Stimulated activated memory B cell treated with anti-CD40 and anti-IgM and Interleukin-4, amounts not matched to agents 10 μg/mL and 1 μg/mL and 100 μg/mL, for 72 hours (primary cell): Measurements from ENCODE around the gene MRPS17.

Experiments used
- ATAC-seq: fragments of 150-1000 bp; cut with Tn5 transposase; 2 replicates; pipeline ENCODE4 v1.10.0; 2021
- H3K27ac Mint-ChIP-seq: one replicate; pipeline ENCODE4 v1.8.0; 2022; ENCODE audit warnings: mild to moderate bottlenecking, mixed read lengths
- H3K27me3 Mint-ChIP-seq: one replicate; pipeline ENCODE4 v1.8.0; 2022; ENCODE audit warnings: mixed read lengths
- H3K36me3 Mint-ChIP-seq: one replicate; pipeline ENCODE4 v1.8.0; 2022; ENCODE audit warnings: mixed read lengths
- H3K4me1 Mint-ChIP-seq: one replicate; pipeline ENCODE4 v1.8.0; 2022; ENCODE audit warnings: mixed read lengths
- H3K4me3 Mint-ChIP-seq: one replicate; pipeline ENCODE4 v1.8.0; 2022; ENCODE audit warnings: mild to moderate bottlenecking, moderate library complexity, mixed read lengths
- H3K9me3 Mint-ChIP-seq: one replicate; pipeline ENCODE4 v1.8.0; 2022; ENCODE audit warnings: mixed read lengths

MRPS17 gene

GRCh38 chr7:55964261-55965099 lies 12.8 kb downstream of the MRPS17 start, which contains the start of gene NIPSNAP2:
Gene NIPSNAP2, plus strand, starts transcription at chr7:55964585. Its CDS starts 25 bp downstream, at chr7:55964610.
- Mint-ChIP-seq H3K36me3 (peaks cover 20% of the 10 kb centered on the region), H3K9me3 (no peaks in the 10 kb centered on the region), H3K27ac (peak within 1 kb of the TSS; percentile 79), H3K4me3 (peak within 1 kb of the TSS; percentile 84), H3K4me1 (peaks cover 46% of the 10 kb centered on the region), H3K27me3 (no peaks in the 10 kb centered on the region)
- ATAC-seq: peak; percentile 91

DNA sequence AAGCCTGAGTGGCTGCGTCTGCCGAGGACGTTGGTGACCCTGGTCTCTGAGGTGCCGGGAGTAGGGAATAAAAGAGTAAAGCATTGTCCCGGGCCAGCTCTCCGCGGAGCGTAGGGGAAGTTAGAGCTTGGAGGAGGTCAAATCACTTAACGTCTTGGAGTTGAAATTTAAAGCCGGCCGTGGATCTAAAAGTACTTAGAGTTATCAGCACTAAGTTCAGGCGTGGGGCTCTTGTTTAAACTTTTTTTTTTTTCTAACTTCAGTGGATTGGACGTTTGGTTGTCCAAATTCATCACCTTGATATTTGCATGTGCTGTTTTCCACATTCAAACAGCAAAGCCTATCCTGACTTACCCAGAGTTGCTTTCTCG lies 13.4 kb downstream of the MRPS17 start:
- H3K4me1 Mint-ChIP-seq: peaks cover 52% of the 10 kb centered on the region
- no peaks in the 10 kb centered on the region for H3K27me3 Mint-ChIP-seq
- peak overlapping the region; percentile 84 for H3K4me3 Mint-ChIP-seq
- peak overlapping the region; percentile 79 for H3K27ac Mint-ChIP-seq
- no peaks in the 10 kb centered on the region for H3K9me3 Mint-ChIP-seq
- ATAC-seq: no peak
- peaks cover 14% of the 10 kb centered on the region for H3K36me3 Mint-ChIP-seq

- ATAC-seq: no peak
- Mint-ChIP-seq H3K4me1 (peaks cover 60% of the 10 kb centered on the region), H3K27me3 (no peaks in the 10 kb centered on the region), H3K36me3 (peaks cover 18% of the 10 kb centered on the region), H3K27ac (peak overlapping the region; percentile 79), H3K9me3 (no peaks in the 10 kb centered on the region), H3K4me3 (peak overlapping the region; percentile 41)
Measured at GRCh38 chr7:55965805-55966421, 14.2 kb downstream of the MRPS17 start.

- Mint-ChIP-seq H3K4me1 (peaks cover 65% of the 10 kb centered on the region), H3K27ac (no peak overlapping the region), H3K9me3 (no peaks in the 10 kb centered on the region)
Measured at GRCh38 chr7:55966851-55967250, 15.2 kb downstream of the MRPS17 start.

DNA sequence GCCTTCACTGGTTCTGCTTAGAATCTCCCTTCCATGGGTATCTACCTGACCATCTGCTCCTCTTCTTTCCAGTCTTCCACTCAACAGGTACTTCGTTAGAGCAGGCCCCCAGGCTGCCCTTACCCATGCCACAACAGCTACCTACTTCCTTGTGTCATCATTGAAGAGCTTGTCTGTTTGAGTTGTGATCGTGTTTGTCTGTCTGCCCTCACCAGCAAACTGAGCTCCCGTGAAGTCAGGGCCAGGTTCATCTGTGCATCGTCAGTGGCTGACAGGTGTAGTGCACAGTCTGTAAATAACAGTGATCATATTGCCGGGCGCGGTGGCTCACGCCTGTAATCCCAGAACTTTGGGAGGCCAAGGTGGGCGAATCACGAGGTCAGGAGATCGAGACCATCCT lies 17.7 kb downstream of the MRPS17 start:
- Mint-ChIP-seq H3K27me3 (no peaks in the 10 kb centered on the region), H3K4me3 (no peak overlapping the region), H3K9me3 (no peaks in the 10 kb centered on the region), H3K4me1 (peaks cover 45% of the 10 kb centered on the region), H3K36me3 (peaks cover 18% of the 10 kb centered on the region), H3K27ac (no peak overlapping the region)
- no peak for ATAC-seq

More at GRCh38 chr7:55966851-55967250, 15.2 kb downstream of the MRPS17 start:
- no peak for ATAC-seq
- peaks cover 18% of the 10 kb centered on the region for H3K36me3 Mint-ChIP-seq
- H3K27me3 Mint-ChIP-seq: no peaks in the 10 kb centered on the region
- no peak overlapping the region for H3K4me3 Mint-ChIP-seq

DNA sequence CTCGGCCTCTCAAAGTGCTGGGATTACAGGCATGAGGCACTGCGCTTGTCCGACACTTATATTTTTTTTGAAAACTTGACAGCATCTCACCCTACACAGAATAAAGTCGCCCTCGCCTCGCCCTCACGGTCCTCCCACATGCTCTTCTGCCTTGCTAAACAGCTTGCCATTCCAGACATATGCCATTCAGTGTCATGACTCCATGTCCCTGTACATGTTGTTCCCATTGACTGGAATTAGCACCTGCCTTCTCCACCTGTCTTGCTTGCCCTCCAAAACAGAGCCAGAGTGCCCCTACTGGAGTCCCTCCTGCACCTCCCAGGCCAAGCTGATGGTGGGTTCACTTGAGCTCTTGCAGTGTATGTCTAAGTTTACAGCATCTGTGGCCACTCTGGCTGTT lies 18.9 kb downstream of the MRPS17 start:
- no peak for ATAC-seq
- Mint-ChIP-seq H3K27ac (no peak overlapping the region), H3K36me3 (peaks cover 26% of the 10 kb centered on the region), H3K9me3 (no peaks in the 10 kb centered on the region), H3K4me1 (peaks cover 44% of the 10 kb centered on the region), H3K27me3 (no peaks in the 10 kb centered on the region), H3K4me3 (no peak overlapping the region)

- peaks cover 27% of the 10 kb centered on the region for H3K36me3 Mint-ChIP-seq
Measured at GRCh38 chr7:55970978-55971377, 19.3 kb downstream of the MRPS17 start.

GRCh38 chr7:55973747-55974250 lies 22.1 kb downstream of the MRPS17 start:
- no peak for ATAC-seq
- H3K9me3 Mint-ChIP-seq: no peaks in the 10 kb centered on the region
- H3K27ac Mint-ChIP-seq: no peak overlapping the region
- peaks cover 26% of the 10 kb centered on the region for H3K4me1 Mint-ChIP-seq
- H3K4me3 Mint-ChIP-seq: no peak overlapping the region
- H3K36me3 Mint-ChIP-seq: peaks cover 20% of the 10 kb centered on the region
- no peaks in the 10 kb centered on the region for H3K27me3 Mint-ChIP-seq

More at GRCh38 chr7:55970978-55971377, 19.3 kb downstream of the MRPS17 start:
- no peak overlapping the region for H3K4me3 Mint-ChIP-seq
- ATAC-seq: no peak
- no peaks in the 10 kb centered on the region for H3K9me3 Mint-ChIP-seq
- H3K4me1 Mint-ChIP-seq: peaks cover 40% of the 10 kb centered on the region
- H3K27ac Mint-ChIP-seq: no peak overlapping the region
- H3K27me3 Mint-ChIP-seq: no peaks in the 10 kb centered on the region

DNA sequence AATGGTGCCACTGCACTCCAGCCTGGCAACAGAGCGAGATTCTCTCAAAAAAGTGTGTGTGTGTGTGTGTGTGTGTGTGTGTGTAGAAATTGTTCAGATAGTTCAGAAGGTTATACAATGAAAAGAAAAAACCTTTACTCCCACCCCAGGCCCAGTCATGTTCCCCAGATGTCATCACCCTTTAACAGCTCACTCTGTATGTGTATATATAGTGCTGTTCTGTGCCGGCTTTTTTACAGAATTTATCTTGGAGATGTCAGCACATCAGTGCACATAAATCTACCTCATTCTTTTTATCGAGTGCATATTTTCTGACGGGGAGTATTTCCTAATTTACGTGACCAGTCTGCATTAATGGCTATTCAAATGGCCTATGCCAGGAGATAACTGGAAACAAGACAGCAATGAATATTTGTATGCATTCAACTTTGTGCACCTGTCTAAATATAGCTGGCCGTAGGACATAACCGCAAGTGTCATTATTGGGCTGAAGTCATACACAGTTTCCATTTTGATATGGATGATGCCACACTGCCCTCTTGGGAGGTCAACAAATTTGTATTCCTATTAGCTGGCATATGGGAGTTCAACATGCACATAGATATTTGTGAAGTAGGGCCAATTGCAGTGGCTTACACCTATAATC lies 24.4 kb downstream of the MRPS17 start:
- Mint-ChIP-seq H3K9me3 (no peaks in the 10 kb centered on the region), H3K36me3 (peaks cover 30% of the 10 kb centered on the region), H3K27ac (no peak overlapping the region), H3K4me3 (no peak overlapping the region), H3K4me1 (peaks cover 4% of the 10 kb centered on the region), H3K27me3 (no peaks in the 10 kb centered on the region)
- ATAC-seq: no peak

GRCh38 chr7:55977831-55978230 lies 26.2 kb downstream of the MRPS17 start:
- Mint-ChIP-seq H3K4me1 (no peaks in the 10 kb centered on the region), H3K27me3 (no peaks in the 10 kb centered on the region), H3K4me3 (no peak overlapping the region), H3K9me3 (no peaks in the 10 kb centered on the region), H3K27ac (no peak overlapping the region), H3K36me3 (peaks cover 39% of the 10 kb centered on the region)
- ATAC-seq: no peak

DNA sequence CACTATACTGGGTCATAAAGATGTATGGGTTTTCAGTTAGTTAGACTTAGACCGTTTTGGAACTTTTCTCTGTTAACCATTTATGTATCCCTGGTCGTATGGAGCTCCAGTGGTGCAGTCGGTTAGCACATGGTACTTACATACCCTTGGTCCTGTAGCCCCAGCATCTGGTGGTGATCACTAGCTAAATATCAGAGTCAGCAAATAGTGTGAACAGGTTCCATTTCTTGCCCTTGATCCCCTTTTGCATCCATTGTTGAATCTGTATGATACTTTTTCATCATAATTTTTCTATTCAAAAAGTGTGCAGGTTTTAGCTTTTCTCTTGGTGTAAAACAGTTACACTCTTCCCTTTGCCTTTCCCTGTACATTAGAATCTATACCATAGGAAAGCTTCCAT lies 28.6 kb downstream of the MRPS17 start:
- Mint-ChIP-seq H3K4me3 (no peak overlapping the region), H3K36me3 (peaks cover 33% of the 10 kb centered on the region), H3K9me3 (no peaks in the 10 kb centered on the region), H3K4me1 (no peaks in the 10 kb centered on the region), H3K27me3 (no peaks in the 10 kb centered on the region), H3K27ac (no peak overlapping the region)
- no peak for ATAC-seq

- Mint-ChIP-seq H3K9me3 (no peaks in the 10 kb centered on the region), H3K36me3 (peaks cover 37% of the 10 kb centered on the region), H3K4me1 (no peaks in the 10 kb centered on the region), H3K4me3 (no peak overlapping the region), H3K27ac (no peak overlapping the region), H3K27me3 (no peaks in the 10 kb centered on the region)
- no peak for ATAC-seq
Measured at GRCh38 chr7:55983537-55983936, 31.9 kb downstream of the MRPS17 start.

DNA sequence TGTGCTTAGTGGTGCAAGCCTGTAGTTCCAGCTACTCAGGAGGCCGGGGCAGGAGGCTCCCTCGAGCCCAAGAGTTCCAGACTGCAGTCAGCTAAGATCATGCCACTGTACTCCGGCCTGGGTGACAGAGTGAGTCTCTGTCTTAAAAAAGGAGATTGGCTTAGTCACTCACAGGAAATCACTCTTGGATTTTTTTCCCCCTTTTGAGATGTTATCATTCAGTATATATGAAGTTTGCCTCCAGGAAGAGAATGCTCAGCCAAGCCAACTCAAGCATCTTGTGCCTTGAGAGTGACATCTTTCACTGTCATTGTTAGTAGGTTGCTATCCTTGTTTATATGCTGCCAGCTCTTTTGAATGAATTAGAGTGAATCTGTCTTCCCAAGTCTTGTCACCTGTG lies 40.7 kb downstream of the MRPS17 start:
- H3K27ac Mint-ChIP-seq: no peak overlapping the region
- H3K36me3 Mint-ChIP-seq: peaks cover 31% of the 10 kb centered on the region
- no peak overlapping the region for H3K4me3 Mint-ChIP-seq
- ATAC-seq: no peak
- H3K9me3 Mint-ChIP-seq: no peaks in the 10 kb centered on the region
- no peaks in the 10 kb centered on the region for H3K4me1 Mint-ChIP-seq
- H3K27me3 Mint-ChIP-seq: no peaks in the 10 kb centered on the region

DNA sequence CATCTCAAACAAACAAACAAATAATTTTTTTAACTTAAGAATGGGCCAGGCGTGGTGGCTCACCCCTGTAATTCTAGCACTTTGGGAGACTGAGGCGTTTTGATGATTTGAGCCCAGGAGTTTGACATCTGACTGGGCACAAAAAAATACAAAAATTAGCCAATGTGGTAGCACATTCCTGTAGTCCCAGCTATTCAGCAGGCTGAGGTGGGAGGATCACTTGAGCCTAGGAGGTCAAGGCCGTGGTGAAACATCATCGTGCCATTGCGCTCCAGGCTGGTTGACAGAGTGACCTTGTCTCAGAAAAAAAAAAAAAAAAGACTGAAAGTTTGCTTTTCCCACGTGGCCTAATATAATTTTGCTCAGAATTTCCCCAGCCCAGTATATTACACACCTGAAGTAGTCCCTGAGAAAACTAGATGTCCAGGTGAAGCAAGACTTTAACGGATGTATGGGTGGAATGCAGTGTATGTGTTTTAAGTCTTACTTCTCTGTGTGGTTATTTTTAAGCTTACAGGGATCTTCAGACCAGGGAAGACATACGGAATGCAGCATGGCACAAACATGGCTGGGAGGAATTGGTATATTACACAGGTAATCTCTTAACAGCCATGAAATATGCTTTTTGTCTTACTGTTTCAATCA lies 45.3 kb downstream of the MRPS17 start:
- Mint-ChIP-seq H3K36me3 (peaks cover 28% of the 10 kb centered on the region), H3K9me3 (no peaks in the 10 kb centered on the region), H3K27me3 (no peaks in the 10 kb centered on the region), H3K4me1 (peaks cover 18% of the 10 kb centered on the region), H3K4me3 (no peak overlapping the region), H3K27ac (no peak overlapping the region)
- no peak for ATAC-seq

- H3K27ac Mint-ChIP-seq: no peak overlapping the region
- H3K36me3 Mint-ChIP-seq: peaks cover 9% of the 10 kb centered on the region
- H3K4me3 Mint-ChIP-seq: no peak overlapping the region
- H3K4me1 Mint-ChIP-seq: peaks cover 17% of the 10 kb centered on the region
- no peak for ATAC-seq
- no peaks in the 10 kb centered on the region for H3K9me3 Mint-ChIP-seq
- no peaks in the 10 kb centered on the region for H3K27me3 Mint-ChIP-seq
Measured at GRCh38 chr7:56003749-56004148, 52.1 kb downstream of the MRPS17 start.
